ENCODE results near the gene DACT3.

GRCh38 chr19:46617601-46618000 lies 43.4 kb downstream of the DACT3 start:
- no peak for TF ChIP-seq CTCF (IDR thresholded peaks at IDR 0.05)
- TF ChIP-seq POLR2A (IDR thresholded peaks at IDR 0.05) = no peak

Data from thyroid gland (tissue), 4 donors.